Keratinocyte (primary cell): ENCODE measurements around the gene ANKRD30B. TPM values are rescaled to one million over a fixed set of nuclear protein-coding genes. Genes with fewer than 3 reads are reported as not detected.

Experiments
- DNase-seq: peaks from one replicate; pipeline ENCODE4 v3.0.0-alpha.2; 2011; ENCODE audit warnings: low read depth, missing footprints, low spot score
- FAIRE-seq: peaks from 2 replicates; lab custom pipeline; 2011; peaks lifted over from hg19 to GRCh38; lab: Jason Lieb, UNC
- H2AFZ ChIP-seq: 2 replicates; pipeline ENCODE4 v1.6.0; 2012; ENCODE audit warnings: low read length, control low read depth, inconsistent platforms; ENCODE audit not compliant: control insufficient read depth
- H3K27ac ChIP-seq: 2 replicates; pipeline ENCODE4 v1.5.1; 2011; ENCODE audit warnings: low read length; ENCODE audit not compliant: control insufficient read depth, insufficient read depth
- H3K27me3 ChIP-seq: 3 replicates; pipeline ENCODE4 v1.6.0; 2011; ENCODE audit warnings: low read length; ENCODE audit not compliant: control insufficient read depth, insufficient read depth; ENCODE audit errors: extremely low read depth
- H3K36me3 ChIP-seq, 2 experiments: 2 replicates in 1 of 2; 3 replicates in 1 of 2; pipeline ENCODE4 v1.5.1; 2011; ENCODE audit warnings: low read length in 2 of 2, mild to moderate bottlenecking in 1 of 2; ENCODE audit not compliant: control insufficient read depth in 2 of 2, insufficient read depth in 2 of 2; ENCODE audit errors: extremely low read depth in 1 of 2
- H3K4me1 ChIP-seq: 3 replicates; pipeline ENCODE4 v1.5.1; 2011; ENCODE audit warnings: low read length; ENCODE audit not compliant: control insufficient read depth, insufficient read depth; ENCODE audit errors: extremely low read depth
- H3K4me2 ChIP-seq: 3 replicates; pipeline ENCODE4 v1.6.0; 2011; ENCODE audit warnings: low read depth, low read length; ENCODE audit not compliant: control insufficient read depth, insufficient read depth; ENCODE audit errors: extremely low read depth
- H3K4me3 ChIP-seq, 3 experiments: fragments of 200-600 bp in 1 of 3; sonication (generic) in 1 of 3; 2 replicates in 2 of 3; 3 replicates in 1 of 3; pipeline ENCODE4 v1.5.1; 2011 to 2016; ENCODE audit warnings: low read length in 3 of 3, mild to moderate bottlenecking in 3 of 3, control low read depth in 2 of 3, inconsistent platforms in 1 of 3, low read depth in 1 of 3, mixed read lengths in 1 of 3, mixed run types in 1 of 3, moderate library complexity in 1 of 3; ENCODE audit not compliant: control insufficient read depth in 2 of 3, insufficient read depth in 2 of 3; ENCODE audit errors: extremely low read depth in 1 of 3
- H3K79me2 ChIP-seq: 2 replicates; pipeline ENCODE4 v1.6.0; 2012; ENCODE audit warnings: low read length; ENCODE audit not compliant: control insufficient read depth, insufficient read depth
- H3K9ac ChIP-seq: 3 replicates; pipeline ENCODE4 v1.6.0; 2011; ENCODE audit warnings: low read length; ENCODE audit not compliant: control insufficient read depth, insufficient read depth; ENCODE audit errors: extremely low read depth
- H3K9me1 ChIP-seq: 3 replicates; pipeline ENCODE4 v1.6.0; 2011; ENCODE audit warnings: low read length; ENCODE audit not compliant: control insufficient read depth, insufficient read depth; ENCODE audit errors: extremely low read depth
- H3K9me3 ChIP-seq: 2 replicates; pipeline ENCODE4 v1.5.1; 2012; ENCODE audit warnings: low read depth, low read length; ENCODE audit not compliant: control insufficient read depth
- H4K20me1 ChIP-seq: 3 replicates; pipeline ENCODE4 v1.6.0; 2011; ENCODE audit warnings: low read length; ENCODE audit not compliant: control insufficient read depth, insufficient read depth; ENCODE audit errors: extremely low read depth
- CTCF ChIP-seq, 3 experiments: IDR thresholded peaks in 1 of 3; conservative IDR thresholded peaks in 1 of 3; optimal IDR thresholded peaks in 1 of 3; 2 replicates in 2 of 3; 3 replicates in 1 of 3; pipeline versions ENCODE3 to v1.5.1; 2011; ENCODE audit warnings: low read length in 3 of 3, mild to moderate bottlenecking in 3 of 3, moderate library complexity in 2 of 3, control low read depth in 1 of 3, inconsistent platforms in 1 of 3; ENCODE audit not compliant: insufficient read depth in 2 of 3; ENCODE audit errors: extremely low read depth in 1 of 3
- EZH2 ChIP-seq: IDR thresholded peaks from one replicate; pipeline ENCODE4 v1.6.1; 2012; ENCODE audit warnings: inconsistent platforms, mild to moderate bottlenecking, low read length, moderate library complexity
- dilution Hi-C: fragments of 300-500 bp; cut with MboI; formaldehyde crosslinking; loops from one replicate; pipeline ENCODE4 v1.7.0; 2020; ENCODE audit warnings: low sequenced_read_pairs; ENCODE audit not compliant: extremely low pct_ligation_motif_present
- polyA plus RNA-seq, 5 experiments: library from polyadenylated mRNA; depleted of rRNA in 3 of 5; stranded (reverse) in 3 of 5; stranded (forward) in 1 of 5; unstranded in 1 of 5; fragments of >200 nt; gene quantifications; 1 replicate in 1 of 5; 2 replicates in 3 of 5; 3 replicates in 1 of 5; pipeline versions ENCODE4 v1.2.1 to v1.2.3, GENCODE V29; 2011 to 2012; ENCODE audit warnings: missing spikeins in 2 of 5, low read depth in 1 of 5, low replicate concordance in 1 of 5

Gene ANKRD30B
- polyA plus RNA-seq, 1 donor (not counting 4 experiments of a cell fraction or from before 2014, with no cell fraction given): not detected

GRCh38 chr18:14769381-14769780, 21.4 kb downstream of the ANKRD30B start:
- Histone ChIP-seq H3K36me3 (no peaks in the 10 kb centered on the region), H3K9me3 (no peaks in the 10 kb centered on the region), H3K9me1 (no peaks in the 10 kb centered on the region), H3K27ac (no peak overlapping the region), H3K79me2 (no peaks in the 10 kb centered on the region), H3K4me3 (no peak overlapping the region), H4K20me1 (no peaks in the 10 kb centered on the region), H3K4me2 (no peak overlapping the region), H3K9ac (no peak overlapping the region), H3K4me1 (no peaks in the 10 kb centered on the region), H3K27me3 (no peaks in the 10 kb centered on the region), H2AFZ (no peak overlapping the region)
- FAIRE-seq (no peak), DNase-seq (no peak)
- no peak for TF ChIP-seq EZH2
- no peak for TF ChIP-seq CTCF (optimal IDR thresholded peaks at IDR 0.05 in 1 of 3, IDR thresholded peaks at IDR 0.05 in 1 of 3, conservative IDR thresholded peaks at IDR 0.05 in 1 of 3; ENCODE audit: extremely low read depth in 1 of 3, insufficient read depth in 2 of 3, low read length in 3 of 3)
- dilution Hi-C loops: no loop called here

GRCh38 chr18:14776801-14777200, 28.8 kb downstream of the ANKRD30B start:
- no peak overlapping the region for H3K4me3 ChIP-seq

More at GRCh38 chr18:14776801-14777200, 28.8 kb downstream of the ANKRD30B start:
- no peaks in the 10 kb centered on the region for H3K9me1 ChIP-seq
- dilution Hi-C loops: no loop called here
- no peak overlapping the region for H3K27ac ChIP-seq
- H3K4me2 ChIP-seq: no peak overlapping the region
- H3K9me3 ChIP-seq: peaks cover 2% of the 10 kb centered on the region
- no peak overlapping the region for H3K9ac ChIP-seq
- no peaks in the 10 kb centered on the region for H4K20me1 ChIP-seq
- no peak overlapping the region for H2AFZ ChIP-seq
- H3K36me3 ChIP-seq: no peaks in the 10 kb centered on the region
- no peak for DNase-seq
- FAIRE-seq: no peak
- TF ChIP-seq CTCF (optimal IDR thresholded peaks at IDR 0.05 in 1 of 3, IDR thresholded peaks at IDR 0.05 in 1 of 3, conservative IDR thresholded peaks at IDR 0.05 in 1 of 3; ENCODE audit: extremely low read depth in 1 of 3, insufficient read depth in 2 of 3, low read length in 3 of 3): no peak
- TF ChIP-seq EZH2: no peak
- no peaks in the 10 kb centered on the region for H3K79me2 ChIP-seq
- no peaks in the 10 kb centered on the region for H3K27me3 ChIP-seq
- no peaks in the 10 kb centered on the region for H3K4me1 ChIP-seq
